NT2/D1 (cell line): ENCODE measurements around the gene TMEM140.

Source experiments
- SUZ12 ChIP-seq: IDR thresholded peaks from 2 replicates; pipeline ENCODE4 v1.6.1; 2011; ENCODE audit not compliant: insufficient read length, insufficient read depth; ENCODE audit errors: extremely low read depth
- YY1 ChIP-seq: IDR thresholded peaks from 2 replicates; pipeline ENCODE4 v1.6.1; 2011; ENCODE audit not compliant: insufficient read length, insufficient read depth
- ZNF274 ChIP-seq: IDR thresholded peaks from 2 replicates; pipeline ENCODE4 v1.6.1; 2011; ENCODE audit warnings: mild to moderate bottlenecking, low read depth, low read length

- TF ChIP-seq SUZ12 = no peak
- TF ChIP-seq YY1 = no peak
- TF ChIP-seq ZNF274 = no peak
Measured at GRCh38 chr7:135150072-135150782, 2.4 kb downstream of the TMEM140 start.
